ENCODE results near the gene TSPAN14. TPM values are rescaled to one million over a fixed set of nuclear protein-coding genes. Genes with fewer than 3 reads are reported as not detected.

The TSPAN14 gene
- total RNA-seq, 1 experiment from 2014 or later, result 46.9 TPM

GRCh38 chr10:80581469-80581835, 127.3 kb downstream of the TSPAN14 start:
- H3K9me3 Mint-ChIP-seq (ENCODE audit: unreplicated experiment), result no peaks in the 10 kb centered on the region
- peaks cover 44% of the 10 kb centered on the region for H3K27me3 Mint-ChIP-seq (ENCODE audit: insufficient read depth, unreplicated experiment)
- TF ChIP-seq CTCF (IDR thresholded peaks at IDR 0.05; ENCODE audit: unreplicated experiment), result no peak
- H3K27ac Mint-ChIP-seq (ENCODE audit: low read depth, unreplicated experiment), result no peak overlapping the region
- DNase-seq (ENCODE audit: unreplicated experiment), result no peak
- ChIA-PET CTCF (no interaction called here), POLR2A (no interaction called here)
- H3K4me3 Mint-ChIP-seq (ENCODE audit: unreplicated experiment), result no peak overlapping the region
- no TSS peak for BruUV-seq (replicated peaks)
- H3K36me3 Mint-ChIP-seq (ENCODE audit: insufficient read depth, unreplicated experiment), result no peaks in the 10 kb centered on the region
- no peaks in the 10 kb centered on the region for H3K4me1 Mint-ChIP-seq (ENCODE audit: insufficient read depth, unreplicated experiment)
- intact Hi-C loops (cut with micrococcal nuclease), result no loop called here

DNA sequence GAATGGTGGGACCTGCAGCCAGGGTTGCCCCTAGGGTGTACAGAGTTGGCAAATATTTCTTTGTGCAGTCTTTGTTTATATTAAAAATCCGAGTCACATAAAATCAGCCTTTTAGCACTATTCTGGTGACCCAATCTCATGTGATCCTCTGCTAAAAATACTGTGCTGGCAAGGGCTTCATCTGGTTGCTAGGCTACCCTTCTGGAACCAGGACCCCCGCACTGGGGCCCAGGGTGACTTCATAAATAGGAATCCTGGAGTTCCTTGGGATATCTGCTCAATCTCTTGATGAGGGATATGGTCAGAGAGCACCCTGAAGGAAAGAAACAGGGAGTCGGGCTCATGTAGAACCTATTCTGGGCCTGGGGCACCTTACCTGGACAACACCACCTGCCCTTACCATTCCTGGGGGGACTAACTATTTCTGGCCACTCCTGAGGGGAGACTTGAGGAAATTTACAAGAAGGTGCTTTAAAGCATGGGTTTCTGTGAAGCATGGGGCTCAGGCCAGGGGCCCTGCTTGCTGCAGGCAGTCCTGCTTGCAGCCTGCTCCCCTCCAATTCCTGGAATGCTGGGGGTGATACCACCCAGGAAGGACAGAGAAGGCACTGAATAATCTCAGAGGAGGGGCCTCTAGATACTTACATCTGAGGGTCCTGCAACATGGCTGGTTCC, 128.3 kb downstream of the TSPAN14 start:
- POLR2A ChIA-PET, result no interaction called here
- no peak overlapping the region for H3K27ac Mint-ChIP-seq (ENCODE audit: low read depth, unreplicated experiment)

More for the DNA sequence above, 128.3 kb downstream of the TSPAN14 start:
- peaks cover 5% of the 10 kb centered on the region for H3K36me3 Mint-ChIP-seq (ENCODE audit: insufficient read depth, unreplicated experiment)
- no peaks in the 10 kb centered on the region for H3K4me1 Mint-ChIP-seq (ENCODE audit: insufficient read depth, unreplicated experiment)
- no peak for DNase-seq (ENCODE audit: unreplicated experiment)
- CTCF ChIA-PET, result no interaction called here
- H3K4me3 Mint-ChIP-seq (ENCODE audit: unreplicated experiment), result no peak overlapping the region
- no peak for TF ChIP-seq CTCF (IDR thresholded peaks at IDR 0.05; ENCODE audit: unreplicated experiment)
- H3K27me3 Mint-ChIP-seq (ENCODE audit: insufficient read depth, unreplicated experiment), result peaks cover 44% of the 10 kb centered on the region
- BruUV-seq (replicated peaks), result no TSS peak
- intact Hi-C loops (cut with micrococcal nuclease), result no loop called here
- peaks cover 2% of the 10 kb centered on the region for H3K9me3 Mint-ChIP-seq (ENCODE audit: unreplicated experiment)

Other genes with a start within 250 kb of the TSPAN14 start
- gene ANXA11, start 248.8 kb upstream of the TSPAN14 start, total RNA-seq (2022), result 68.5 and 93.8 TPM in 2 replicates
- gene MAT1A, start 164.7 kb upstream of the TSPAN14 start, total RNA-seq (2022), result 0.26 TPM in 1 of 2 replicates, not detected in the other
- not detected in 2 replicates for gene DYDC1, start 97.6 kb upstream of the TSPAN14 start, total RNA-seq (2022)
- gene DYDC2, start 97.5 kb upstream of the TSPAN14 start, total RNA-seq (2022), result not detected in 2 replicates
- gene PRXL2A, start 45.8 kb upstream of the TSPAN14 start, total RNA-seq (2022), result 6.0 and 6.7 TPM in 2 replicates
- gene SH2D4B, start 83.6 kb downstream of the TSPAN14 start, total RNA-seq (2022), result not detected in 2 replicates